Suprapubic skin (tissue), 3 donors: ENCODE data around the gene DIP2C.

Experiments used
- POLR2A ChIP-seq, 2 donors: fragments of 450-650 bp; IDR thresholded peaks; one replicate each; pipeline ENCODE4 v1.6.1; 2017; ENCODE audit warnings: antibody characterized with exemption in 2 of 2, mild to moderate bottlenecking in 2 of 2, moderate library complexity in 2 of 2
- TF ChIP-seq, protein P1 (sequence below), 2 donors: fragments of 200-600 bp in 1 of 2; fragments of 450-650 bp in 1 of 2; sonication (generic) in 1 of 2; IDR thresholded peaks; one replicate each; pipeline ENCODE4 v1.5.1; 2016 to 2019; ENCODE audit warnings: antibody characterized with exemption in 2 of 2, mild to moderate bottlenecking in 1 of 2, moderate library complexity in 1 of 2

DNA sequence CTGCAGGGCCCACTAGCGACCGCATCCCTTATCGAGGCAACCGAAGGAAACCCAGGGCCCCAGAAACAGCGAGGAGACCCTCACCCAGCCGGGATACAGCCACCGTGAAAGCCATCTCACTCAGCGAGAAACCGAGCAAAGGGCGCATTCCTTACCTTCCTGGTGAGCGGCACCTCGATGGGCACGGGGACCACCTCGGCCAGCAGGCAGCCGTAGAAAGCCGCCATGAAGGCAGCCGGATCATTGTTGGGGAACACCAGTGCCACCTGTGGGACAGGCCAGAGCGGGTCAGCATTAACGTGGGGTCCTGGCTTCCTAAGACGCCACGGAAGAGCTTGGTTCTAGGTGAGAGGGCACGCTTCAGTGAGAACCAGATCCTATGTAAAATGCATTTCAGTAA, 290.5 kb downstream of the DIP2C start:
- TF ChIP-seq, protein P1, sequence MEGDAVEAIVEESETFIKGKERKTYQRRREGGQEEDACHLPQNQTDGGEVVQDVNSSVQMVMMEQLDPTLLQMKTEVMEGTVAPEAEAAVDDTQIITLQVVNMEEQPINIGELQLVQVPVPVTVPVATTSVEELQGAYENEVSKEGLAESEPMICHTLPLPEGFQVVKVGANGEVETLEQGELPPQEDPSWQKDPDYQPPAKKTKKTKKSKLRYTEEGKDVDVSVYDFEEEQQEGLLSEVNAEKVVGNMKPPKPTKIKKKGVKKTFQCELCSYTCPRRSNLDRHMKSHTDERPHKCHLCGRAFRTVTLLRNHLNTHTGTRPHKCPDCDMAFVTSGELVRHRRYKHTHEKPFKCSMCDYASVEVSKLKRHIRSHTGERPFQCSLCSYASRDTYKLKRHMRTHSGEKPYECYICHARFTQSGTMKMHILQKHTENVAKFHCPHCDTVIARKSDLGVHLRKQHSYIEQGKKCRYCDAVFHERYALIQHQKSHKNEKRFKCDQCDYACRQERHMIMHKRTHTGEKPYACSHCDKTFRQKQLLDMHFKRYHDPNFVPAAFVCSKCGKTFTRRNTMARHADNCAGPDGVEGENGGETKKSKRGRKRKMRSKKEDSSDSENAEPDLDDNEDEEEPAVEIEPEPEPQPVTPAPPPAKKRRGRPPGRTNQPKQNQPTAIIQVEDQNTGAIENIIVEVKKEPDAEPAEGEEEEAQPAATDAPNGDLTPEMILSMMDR (IDR thresholded peaks at IDR 0.05): no peak
- TF ChIP-seq POLR2A (IDR thresholded peaks at IDR 0.05): no peak
